GM19193 (cell line): ENCODE measurements around the gene PTGES2.

ENCODE experiments used
- POLR2A ChIP-seq: IDR thresholded peaks from 4 replicates; pipeline ENCODE4 v1.6.1; 2011; ENCODE audit not compliant: insufficient read depth, insufficient read length; ENCODE audit errors: extremely low read depth

Gene PTGES2

GRCh38 chr9:128127990-128128835 lies 684 bp upstream of the PTGES2 start:
- peak; percentile 37 for TF ChIP-seq POLR2A

- TF ChIP-seq POLR2A: peak; percentile 17
These were observed 1.8 kb downstream of the PTGES2 start for GRCh38 chr9:128125580-128126354.

GRCh38 chr9:128124873-128125579 lies 2.5 kb downstream of the PTGES2 start:
- no peak for TF ChIP-seq POLR2A

GRCh38 chr9:128124451-128124850 lies 3.1 kb downstream of the PTGES2 start:
- no peak for TF ChIP-seq POLR2A

GRCh38 chr9:128123451-128124080 lies 4.0 kb downstream of the PTGES2 start:
- TF ChIP-seq POLR2A: no peak

GRCh38 chr9:128122809-128123175 lies 4.7 kb downstream of the PTGES2 start:
- TF ChIP-seq POLR2A: peak; percentile 19

GRCh38 chr9:128121924-128122808 lies 5.4 kb downstream of the PTGES2 start:
- no peak for TF ChIP-seq POLR2A

GRCh38 chr9:128121466-128121810 lies 6.1 kb downstream of the PTGES2 start:
- TF ChIP-seq POLR2A: no peak

- peak; percentile 8 for TF ChIP-seq POLR2A
These were observed 6.6 kb downstream of the PTGES2 start for GRCh38 chr9:128120741-128121465.

GRCh38 chr9:128120061-128120740 lies 7.3 kb downstream of the PTGES2 start:
- no peak for TF ChIP-seq POLR2A

GRCh38 chr9:128118971-128119665 lies 8.4 kb downstream of the PTGES2 start:
- no peak for TF ChIP-seq POLR2A

GRCh38 chr9:128118472-128118857 lies 9.1 kb downstream of the PTGES2 start:
- no peak for TF ChIP-seq POLR2A

- no peak for TF ChIP-seq POLR2A
These were observed 9.7 kb downstream of the PTGES2 start for GRCh38 chr9:128117613-128118471.
